ENCODE results near the gene DARS1.

Gene DARS1

GRCh38 chr2:136019306-136019705 is 33.9 kb upstream of the DARS1 start:
- DNase-seq (ENCODE audit: low spot score) = peak; percentile 40
- TF ChIP-seq CTCF (IDR thresholded peaks at IDR 0.05; ENCODE audit: extremely low read depth, insufficient read depth, missing control alignments) = no peak

GRCh38 chr2:136017786-136018185 is 32.4 kb upstream of the DARS1 start:
- TF ChIP-seq CTCF (IDR thresholded peaks at IDR 0.05; ENCODE audit: extremely low read depth, insufficient read depth, missing control alignments) = no peak
- in situ Hi-C loops (cut with MboI; ENCODE audit: low pct_unique_long_range_greater_than_20kb, low sequenced_read_pairs, unreplicated experiment) = no loop called here
- DNase-seq (ENCODE audit: low spot score) = no peak

More at GRCh38 chr2:136019306-136019705, 33.9 kb upstream of the DARS1 start:
- in situ Hi-C loops (cut with MboI; ENCODE audit: low pct_unique_long_range_greater_than_20kb, low sequenced_read_pairs, unreplicated experiment) = no loop called here

GRCh38 chr2:136016836-136017235 is 31.4 kb upstream of the DARS1 start:
- no peak for DNase-seq (ENCODE audit: low spot score)
- TF ChIP-seq CTCF (IDR thresholded peaks at IDR 0.05; ENCODE audit: extremely low read depth, insufficient read depth, missing control alignments) = no peak
- in situ Hi-C loops (cut with MboI; ENCODE audit: low pct_unique_long_range_greater_than_20kb, low sequenced_read_pairs, unreplicated experiment) = no loop called here

- TF ChIP-seq CTCF (IDR thresholded peaks at IDR 0.05; ENCODE audit: extremely low read depth, insufficient read depth, missing control alignments) = no peak
- no peak for DNase-seq (ENCODE audit: low spot score)
- in situ Hi-C loops (cut with MboI; ENCODE audit: low pct_unique_long_range_greater_than_20kb, low sequenced_read_pairs, unreplicated experiment) = no loop called here
Observed at GRCh38 chr2:136016427-136016826, 31.0 kb upstream of the DARS1 start.

GRCh38 chr2:136015699-136016098 is 30.3 kb upstream of the DARS1 start:
- DNase-seq (ENCODE audit: low spot score) = no peak
- TF ChIP-seq CTCF (IDR thresholded peaks at IDR 0.05; ENCODE audit: extremely low read depth, insufficient read depth, missing control alignments) = no peak
- in situ Hi-C loops (cut with MboI; ENCODE audit: low pct_unique_long_range_greater_than_20kb, low sequenced_read_pairs, unreplicated experiment) = no loop called here

GRCh38 chr2:136014411-136014810 is 29.0 kb upstream of the DARS1 start:
- DNase-seq (ENCODE audit: low spot score) = no peak
- in situ Hi-C loops (cut with MboI; ENCODE audit: low pct_unique_long_range_greater_than_20kb, low sequenced_read_pairs, unreplicated experiment) = no loop called here
- TF ChIP-seq CTCF (IDR thresholded peaks at IDR 0.05; ENCODE audit: extremely low read depth, insufficient read depth, missing control alignments) = no peak

- no peak for TF ChIP-seq CTCF (IDR thresholded peaks at IDR 0.05; ENCODE audit: extremely low read depth, insufficient read depth, missing control alignments)
- in situ Hi-C loops (cut with MboI; ENCODE audit: low pct_unique_long_range_greater_than_20kb, low sequenced_read_pairs, unreplicated experiment) = no loop called here
- no peak for DNase-seq (ENCODE audit: low spot score)
Observed at GRCh38 chr2:136013955-136014354, 28.5 kb upstream of the DARS1 start.
